ENCODE measurements around the gene ZNF485. TPM values are rescaled to one million over a fixed set of nuclear protein-coding genes. Genes with fewer than 3 reads are reported as not detected.

Gene ZNF485
- polyA plus RNA-seq, 1 donor = 5.5 TPM

Other genes with a start within 250 kb of the ZNF485 start
- not detected for gene FXYD4, start 234.8 kb upstream of the ZNF485 start, polyA plus RNA-seq (ENCODE audit: insufficient read length)
- 204 TPM for gene HNRNPF, start 197.3 kb upstream of the ZNF485 start, polyA plus RNA-seq (ENCODE audit: insufficient read length)
- gene ZNF487, start 169.3 kb upstream of the ZNF485 start, polyA plus RNA-seq (ENCODE audit: insufficient read length) = 13.7 TPM
- 15.9 TPM for gene ZNF239, start 31.8 kb upstream of the ZNF485 start, polyA plus RNA-seq (ENCODE audit: insufficient read length)
- gene ZNF32, start 42.4 kb downstream of the ZNF485 start, polyA plus RNA-seq (ENCODE audit: insufficient read length) = 65.8 TPM